ENCODE results near the gene DUSP15.

Gene DUSP15

GRCh38 chr20:31857861-31858759, 12.2 kb downstream of the DUSP15 start:
- H3K4me1 Mint-ChIP-seq, result peaks cover 13% of the 10 kb centered on the region
- no peak overlapping the region for H3K4me3 Mint-ChIP-seq
- peaks cover 6% of the 10 kb centered on the region for H3K36me3 Mint-ChIP-seq
- no peaks in the 10 kb centered on the region for H3K9me3 Mint-ChIP-seq
- DNase-seq (ENCODE audit: low spot score in 2 of 2) (no peak), ATAC-seq (no peak)
- no peak overlapping the region for H3K27ac Mint-ChIP-seq

DNA sequence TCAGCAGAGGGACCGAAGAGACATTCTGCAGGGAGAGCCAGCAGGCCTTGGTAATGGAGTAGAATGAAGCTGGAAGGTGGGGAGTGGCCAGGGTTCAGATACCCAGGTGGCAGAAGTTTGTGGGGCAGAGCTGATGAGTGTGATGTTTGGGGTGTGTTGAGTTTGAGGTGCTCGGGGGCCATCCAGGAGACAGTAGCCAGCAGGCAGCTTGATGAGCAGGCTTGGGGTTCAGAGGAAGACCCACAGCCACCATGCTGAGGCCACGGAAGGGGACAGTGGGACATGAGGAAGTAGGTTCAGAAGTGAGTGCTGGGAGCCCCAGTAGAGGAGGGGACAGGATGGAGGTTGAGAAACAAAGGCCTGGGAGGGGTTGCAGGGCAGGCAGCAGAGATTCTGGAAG, 13.8 kb downstream of the DUSP15 start:
- DNase-seq (ENCODE audit: low spot score in 2 of 2) (no peak), ATAC-seq (no peak)
- no peak overlapping the region for H3K27ac Mint-ChIP-seq
- no peak overlapping the region for H3K4me3 Mint-ChIP-seq
- H3K4me1 Mint-ChIP-seq, result peaks cover 6% of the 10 kb centered on the region
- no peaks in the 10 kb centered on the region for H3K36me3 Mint-ChIP-seq
- no peaks in the 10 kb centered on the region for H3K9me3 Mint-ChIP-seq

DNA sequence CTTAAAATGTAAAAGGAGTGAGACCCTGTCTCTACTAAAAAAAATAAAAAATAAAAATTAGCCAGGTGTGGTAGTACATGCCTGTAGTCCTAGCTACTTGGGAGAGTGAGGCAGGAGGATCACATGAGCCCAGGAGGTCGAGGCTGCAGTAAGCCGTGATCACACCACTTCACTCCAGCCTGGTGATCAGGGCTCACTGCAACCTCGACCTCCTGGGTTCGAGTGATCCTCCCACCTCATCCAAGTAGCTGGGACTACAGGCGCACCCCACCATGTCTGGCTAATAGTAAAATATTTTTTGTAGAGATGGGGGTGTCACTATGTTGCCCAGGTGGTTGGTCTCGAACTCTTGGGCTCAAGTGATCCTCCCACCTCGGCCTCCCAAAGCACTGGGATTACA, 16.8 kb downstream of the DUSP15 start:
- no peak overlapping the region for H3K27ac Mint-ChIP-seq

GRCh38 chr20:31851240-31851955, 18.9 kb downstream of the DUSP15 start:
- no peaks in the 10 kb centered on the region for H3K4me1 Mint-ChIP-seq

More for the DNA sequence above, 16.8 kb downstream of the DUSP15 start:
- no peaks in the 10 kb centered on the region for H3K9me3 Mint-ChIP-seq
- ATAC-seq (no peak), DNase-seq (ENCODE audit: low spot score in 2 of 2) (no peak)
- no peaks in the 10 kb centered on the region for H3K4me1 Mint-ChIP-seq
- H3K36me3 Mint-ChIP-seq, result no peaks in the 10 kb centered on the region
- H3K4me3 Mint-ChIP-seq, result no peak overlapping the region

DNA sequence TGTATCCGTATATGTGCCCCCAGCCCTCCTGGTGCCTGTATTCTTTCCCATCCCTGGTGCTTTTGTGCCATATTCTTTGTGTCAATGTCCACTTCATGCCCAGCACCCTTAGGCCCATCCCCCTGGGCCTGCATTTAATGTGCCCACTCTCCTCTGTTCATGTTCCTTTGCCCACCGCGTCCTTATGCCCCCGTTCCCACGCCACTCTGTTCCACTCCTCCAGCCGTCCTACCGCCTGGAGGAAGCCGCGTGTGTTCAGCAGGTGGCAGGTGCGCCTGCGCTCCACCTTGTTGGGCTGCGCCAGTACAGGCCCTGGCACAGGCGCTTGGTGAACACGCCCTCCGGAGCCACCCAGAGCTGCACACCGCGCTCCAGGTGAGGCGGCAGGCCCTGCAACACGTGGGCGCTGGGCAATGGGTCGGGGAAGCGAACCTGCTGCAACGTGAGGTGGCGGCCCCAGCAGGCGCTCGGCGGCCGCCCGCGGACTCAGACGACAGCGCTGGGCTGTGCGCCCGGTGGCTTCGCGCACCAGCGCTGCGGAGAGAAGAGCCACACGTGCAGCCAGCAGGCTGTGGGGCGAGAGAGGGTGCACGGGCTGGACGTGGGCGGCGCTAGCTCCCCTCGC, 20.9 kb downstream of the DUSP15 start:
- DNase-seq (ENCODE audit: low spot score in 2 of 2), result no peak

More at GRCh38 chr20:31851240-31851955, 18.9 kb downstream of the DUSP15 start:
- ATAC-seq (no peak), DNase-seq (ENCODE audit: low spot score in 2 of 2) (no peak)
- H3K4me3 Mint-ChIP-seq, result no peak overlapping the region
- H3K9me3 Mint-ChIP-seq, result no peaks in the 10 kb centered on the region
- no peaks in the 10 kb centered on the region for H3K36me3 Mint-ChIP-seq
- H3K27ac Mint-ChIP-seq, result no peak overlapping the region

DNA sequence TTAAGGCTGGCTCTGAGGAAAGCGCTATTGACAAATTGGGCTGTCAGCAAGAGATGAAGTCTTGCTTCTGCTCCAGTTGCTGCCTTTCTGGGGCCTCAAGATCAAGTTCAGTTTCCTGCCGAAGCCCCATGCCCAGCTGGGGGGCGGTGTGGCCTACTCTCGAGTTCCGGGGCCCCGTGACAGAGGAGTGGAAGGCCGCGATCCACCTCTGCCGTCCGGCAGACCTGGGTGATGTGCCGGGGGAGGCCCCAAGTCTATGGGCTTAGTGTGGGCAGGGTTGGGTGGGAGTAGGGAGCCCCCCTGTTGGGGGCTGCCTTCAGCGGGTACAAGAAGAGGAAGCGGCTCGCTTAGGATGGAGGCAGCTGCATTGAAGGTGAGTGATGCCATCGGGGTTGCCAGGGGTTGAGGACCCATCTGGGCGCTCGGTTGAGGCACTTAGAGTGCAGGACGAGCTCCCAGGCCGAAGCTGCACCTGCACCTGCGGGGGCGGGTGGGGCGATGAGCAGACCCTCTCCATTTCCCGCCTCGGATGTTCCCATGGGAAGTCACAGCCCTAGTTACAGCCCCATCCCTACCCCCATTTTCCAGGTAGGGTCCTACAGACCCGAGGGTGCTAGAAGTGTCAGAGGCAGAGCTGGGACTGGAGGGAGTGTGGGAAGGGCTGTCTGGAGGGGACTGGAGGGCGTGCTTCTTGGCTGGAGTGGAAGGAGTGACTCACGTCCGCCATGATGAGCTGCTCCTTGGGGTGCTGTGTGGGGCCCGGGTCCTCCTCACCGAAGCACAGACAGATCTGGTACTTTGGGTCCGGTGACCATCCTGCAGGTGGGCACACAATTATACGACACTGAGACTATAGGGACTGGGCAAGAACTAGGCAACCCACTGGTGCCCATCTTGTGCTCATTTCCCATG, 22.0 kb downstream of the DUSP15 start:
- no peak for ATAC-seq
- no peak for DNase-seq (ENCODE audit: low spot score in 2 of 2)
- no peaks in the 10 kb centered on the region for H3K9me3 Mint-ChIP-seq
- no peak overlapping the region for H3K4me3 Mint-ChIP-seq
- no peaks in the 10 kb centered on the region for H3K4me1 Mint-ChIP-seq
- no peak overlapping the region for H3K27ac Mint-ChIP-seq
- H3K36me3 Mint-ChIP-seq, result no peaks in the 10 kb centered on the region

More for the DNA sequence above, 20.9 kb downstream of the DUSP15 start:
- Mint-ChIP-seq H3K36me3 (no peaks in the 10 kb centered on the region), H3K4me3 (no peak overlapping the region), H3K27ac (no peak overlapping the region), H3K9me3 (no peaks in the 10 kb centered on the region), H3K4me1 (no peaks in the 10 kb centered on the region)
- ATAC-seq, result no peak

DNA sequence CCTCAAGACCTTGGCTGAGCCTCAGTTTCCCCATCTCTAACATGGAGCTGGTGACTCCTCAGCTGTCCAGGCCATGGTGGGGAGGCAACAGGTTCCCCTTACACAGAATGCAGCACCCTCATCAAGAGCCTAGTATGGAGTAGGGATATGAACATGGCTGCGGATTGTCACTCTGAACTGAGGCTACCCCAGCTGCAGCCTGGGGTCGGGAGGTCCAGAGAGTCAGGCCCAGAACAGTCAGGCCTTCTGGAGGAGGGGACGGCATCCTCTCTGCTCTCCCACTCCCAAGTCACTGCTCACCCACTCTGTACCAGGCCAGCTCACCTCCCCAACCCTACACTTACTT, 23.6 kb downstream of the DUSP15 start:
- H3K27ac Mint-ChIP-seq, result no peak overlapping the region
- H3K4me1 Mint-ChIP-seq, result no peaks in the 10 kb centered on the region
- no peaks in the 10 kb centered on the region for H3K36me3 Mint-ChIP-seq
- no peak overlapping the region for H3K4me3 Mint-ChIP-seq
- no peak for DNase-seq (ENCODE audit: low spot score in 2 of 2)
- H3K9me3 Mint-ChIP-seq, result no peaks in the 10 kb centered on the region
- no peak for ATAC-seq

GRCh38 chr20:31845300-31845863, 24.9 kb downstream of the DUSP15 start, which contains the start of gene FOXS1:
TSS of gene FOXS1 (minus strand) at chr20:31845604. CDS start at chr20:31845542, 62 bp downstream.
- ATAC-seq (no peak), DNase-seq (ENCODE audit: low spot score in 2 of 2) (no peak)
- no peaks in the 10 kb centered on the region for H3K9me3 Mint-ChIP-seq
- no peak within 1 kb of the TSS for H3K27ac Mint-ChIP-seq
- no peak within 1 kb of the TSS for H3K4me3 Mint-ChIP-seq
- no peaks in the 10 kb centered on the region for H3K4me1 Mint-ChIP-seq
- H3K36me3 Mint-ChIP-seq, result no peaks in the 10 kb centered on the region

DNA sequence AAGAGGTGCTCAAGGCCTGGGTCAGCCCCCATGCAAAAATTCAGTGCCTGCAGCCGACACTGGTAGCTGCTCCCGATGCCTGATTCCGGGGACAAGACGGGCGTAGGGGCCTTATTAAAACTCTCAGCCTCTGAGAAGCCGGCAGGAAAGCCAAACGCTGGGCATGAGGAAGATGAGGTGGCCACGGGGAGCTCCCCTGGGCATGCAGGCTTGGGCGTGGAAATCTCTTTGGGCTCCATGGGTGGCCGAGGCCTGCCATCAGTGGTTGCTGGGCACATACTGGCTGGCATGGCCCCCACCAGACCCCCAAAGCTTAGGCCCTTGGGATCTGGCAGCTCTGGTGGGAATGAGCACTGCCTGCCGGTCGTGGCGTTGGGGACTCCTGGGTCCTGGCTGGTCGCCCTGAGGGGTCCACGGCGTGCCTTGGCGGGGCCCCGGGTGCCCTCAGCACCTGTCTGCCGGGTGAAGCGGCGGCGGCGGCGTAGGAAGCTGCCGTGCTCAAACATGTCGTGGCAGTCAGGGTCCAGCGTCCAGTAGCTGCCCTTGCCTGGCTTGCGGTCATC, 25.5 kb downstream of the DUSP15 start:
- Mint-ChIP-seq H3K36me3 (no peaks in the 10 kb centered on the region), H3K27ac (no peak overlapping the region), H3K9me3 (no peaks in the 10 kb centered on the region), H3K4me3 (no peak overlapping the region), H3K4me1 (no peaks in the 10 kb centered on the region)
- ATAC-seq, result no peak
- DNase-seq (ENCODE audit: low spot score in 2 of 2), result no peak

DNA sequence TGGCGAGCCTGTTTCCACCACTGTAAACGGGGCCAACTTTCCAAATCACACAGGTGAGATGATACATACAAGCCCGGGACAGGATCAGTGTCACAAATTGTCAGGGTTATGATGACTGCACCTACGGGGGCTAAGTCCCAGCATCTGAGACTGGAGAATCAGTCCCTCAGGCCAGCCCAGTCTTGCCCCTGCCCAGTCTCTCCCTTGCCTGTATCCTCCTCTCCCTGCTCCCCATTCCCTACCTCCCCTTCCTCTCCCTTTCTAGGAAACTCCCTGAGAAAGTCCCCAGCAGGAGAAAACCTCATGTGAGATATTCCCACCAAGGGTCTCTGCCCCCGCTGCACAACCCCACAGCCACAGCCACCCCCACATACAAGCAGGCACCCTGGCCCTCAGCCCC, 26.4 kb downstream of the DUSP15 start:
- no peaks in the 10 kb centered on the region for H3K36me3 Mint-ChIP-seq
- no peak for ATAC-seq

GRCh38 chr20:31843288-31843687, 27.0 kb downstream of the DUSP15 start:
- DNase-seq (ENCODE audit: low spot score in 2 of 2) (no peak), ATAC-seq (no peak)
- Mint-ChIP-seq H3K4me3 (no peak overlapping the region), H3K27ac (no peak overlapping the region), H3K4me1 (no peaks in the 10 kb centered on the region), H3K36me3 (no peaks in the 10 kb centered on the region), H3K9me3 (no peaks in the 10 kb centered on the region)

More for the DNA sequence above, 26.4 kb downstream of the DUSP15 start:
- Mint-ChIP-seq H3K27ac (no peak overlapping the region), H3K9me3 (no peaks in the 10 kb centered on the region), H3K4me1 (no peaks in the 10 kb centered on the region), H3K4me3 (no peak overlapping the region)
- DNase-seq (ENCODE audit: low spot score in 2 of 2), result no peak

DNA sequence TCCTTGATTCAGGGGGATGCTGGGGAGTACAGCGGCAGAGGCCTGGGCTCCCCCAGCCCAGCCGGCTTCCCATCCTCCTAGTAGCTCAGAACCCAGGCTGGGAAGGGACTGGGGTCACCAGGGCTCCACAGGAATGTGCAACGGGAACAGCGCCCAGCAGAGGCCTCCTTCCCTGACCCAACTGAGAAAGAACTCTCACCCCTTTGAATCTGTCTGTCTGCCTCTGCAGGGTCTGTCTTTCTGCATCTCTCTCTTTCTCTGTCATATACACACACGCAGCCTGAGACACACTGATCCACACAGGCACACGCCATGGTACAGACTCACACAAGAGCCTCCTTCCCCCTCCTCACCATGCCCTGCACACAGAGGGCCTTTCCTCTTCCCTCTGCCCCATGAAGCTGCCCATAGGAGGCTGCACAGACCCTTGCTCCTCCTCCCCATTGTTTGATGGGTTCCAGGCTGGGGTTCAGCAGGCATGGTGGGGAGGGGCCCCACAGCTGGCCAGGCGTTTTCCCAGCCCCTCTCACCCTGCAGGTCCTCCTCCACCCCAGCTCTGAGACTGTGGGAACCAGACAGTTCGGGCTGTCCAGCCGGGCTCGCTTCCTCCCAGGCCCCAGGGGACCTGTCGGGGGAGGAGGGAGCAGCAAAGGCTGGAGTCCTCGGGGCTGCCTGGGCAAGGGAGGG, 27.7 kb downstream of the DUSP15 start:
- no peak for DNase-seq (ENCODE audit: low spot score in 2 of 2)
- Mint-ChIP-seq H3K4me1 (no peaks in the 10 kb centered on the region), H3K9me3 (no peaks in the 10 kb centered on the region), H3K4me3 (no peak overlapping the region), H3K36me3 (no peaks in the 10 kb centered on the region), H3K27ac (no peak overlapping the region)
- no peak for ATAC-seq

GRCh38 chr20:31841928-31842327, 28.4 kb downstream of the DUSP15 start:
- Mint-ChIP-seq H3K36me3 (no peaks in the 10 kb centered on the region), H3K9me3 (no peaks in the 10 kb centered on the region), H3K4me3 (no peak overlapping the region), H3K27ac (no peak overlapping the region), H3K4me1 (no peaks in the 10 kb centered on the region)
- no peak for ATAC-seq
- no peak for DNase-seq (ENCODE audit: low spot score in 2 of 2)
